Esophagus muscularis mucosa (tissue), 4 donors: Measurements from ENCODE around the gene SHOC2. TPM values are rescaled to one million over a fixed set of nuclear protein-coding genes. Genes with fewer than 3 reads are reported as not detected.

Experiments used
- DNase-seq: peaks from one replicate; pipeline ENCODE4 v3.0.0-alpha.2; 2017; ENCODE audit errors: extremely low spot score
- H3K27ac ChIP-seq, 4 donors: fragments of 200-600 bp; sonication (generic); replicated peaks in 1 of 4; 1 replicate in 3 of 4; 2 replicates in 1 of 4; pipeline ENCODE4 v1.5.1; 2016 to 2019; ENCODE audit warnings: mild to moderate bottlenecking in 1 of 4
- H3K27me3 ChIP-seq, 4 donors: fragments of 200-600 bp; sonication (generic); one replicate each; pipeline versions ENCODE4 v1.5.1 to v1.6.0; 2016 to 2019
- H3K36me3 ChIP-seq, 4 donors: fragments of 200-600 bp; sonication (generic); one replicate each; pipeline ENCODE4 v1.5.1; 2016 to 2019
- H3K4me1 ChIP-seq, 4 donors: fragments of 200-600 bp; sonication (generic); one replicate each; pipeline ENCODE4 v1.5.1; 2016 to 2019
- H3K4me3 ChIP-seq, 4 donors: fragments of 200-600 bp; sonication (generic); 1 replicate in 2 of 4; 2 replicates in 2 of 4; pipeline ENCODE4 v1.5.1; 2016 to 2019; ENCODE audit warnings: mild to moderate bottlenecking in 4 of 4, moderate library complexity in 1 of 4
- H3K9me3 ChIP-seq, 4 donors: fragments of 200-600 bp; sonication (generic); 1 replicate in 3 of 4; 2 replicates in 1 of 4; pipeline ENCODE4 v1.5.1; 2016 to 2019
- CTCF ChIP-seq, 3 experiments: fragments of 200-600 bp in 2 of 3; fragments of 450-650 bp in 1 of 3; sonication (generic) in 2 of 3; IDR thresholded peaks; one replicate each; pipeline ENCODE4 v1.5.1; 2017 to 2019; ENCODE audit warnings: antibody characterized with exemption in 3 of 3, mild to moderate bottlenecking in 2 of 3, moderate library complexity in 1 of 3
- EP300 ChIP-seq: sonication (generic); formaldehyde crosslinking; IDR thresholded peaks from one replicate; pipeline ENCODE4 v1.6.1; 2017; ENCODE audit warnings: antibody characterized with exemption
- POLR2A ChIP-seq: fragments of 450-650 bp; IDR thresholded peaks from one replicate; pipeline ENCODE4 v1.6.1; 2017; ENCODE audit warnings: antibody characterized with exemption, moderate library complexity, mild to moderate bottlenecking, low read depth
- POLR2AphosphoS5 ChIP-seq, 2 donors: sonication (generic); formaldehyde crosslinking; IDR thresholded peaks; one replicate each; pipeline ENCODE4 v1.6.1; 2017; ENCODE audit warnings: antibody characterized with exemption in 2 of 2
- WGBS: methylation state at CpG from one replicate; pipeline ENCODE4 v1.1.5; 2018; 5-methylcytosine and 5-hydroxymethylcytosine counted together
- intact Hi-C: fragments of 100-400 bp; cut with DNase I; formaldehyde crosslinking; loops from one replicate; pipeline ENCODE4 v1.15.1; 2023
- total RNA-seq, 4 donors: library from RNA; depleted of rRNA; stranded (reverse); fragments of >200 nt; gene quantifications; one replicate each; pipeline versions ENCODE4 v1.1.0 to v1.2.1, GENCODE V29; 2016

SHOC2 gene
- total RNA-seq, 4 donors from 2014 or later = 45.7 to 72.7 (median 55.3) TPM

- WGBS = 91% methylated on average over 1 of the region's 1 CpG
These were observed 22.2 kb upstream of the SHOC2 start for GRCh38 chr10:110897184-110897583.

GRCh38 chr10:110898391-110898790 is 21.0 kb upstream of the SHOC2 start:
- DNase-seq = no peak
- H3K9me3 ChIP-seq = no peaks in the 10 kb centered on the region
- H3K36me3 ChIP-seq = peaks cover 0 to 71% (median 38%) of the 10 kb centered on the region in 4 donors
- peaks cover 0 to 32% (median 31%) of the 10 kb centered on the region in 4 donors for H3K4me1 ChIP-seq
- H3K27ac ChIP-seq = no peak overlapping the region
- no peaks in the 10 kb centered on the region for H3K27me3 ChIP-seq
- H3K4me3 ChIP-seq = no peak overlapping the region
- TF ChIP-seq POLR2AphosphoS5 (IDR thresholded peaks at IDR 0.05) = no peak
- TF ChIP-seq CTCF (IDR thresholded peaks at IDR 0.05) = no peak
- TF ChIP-seq POLR2A = no peak
- no peak for TF ChIP-seq EP300
- intact Hi-C loops = no loop called here

More at GRCh38 chr10:110897184-110897583, 22.2 kb upstream of the SHOC2 start:
- no peak for TF ChIP-seq POLR2A
- no peak for TF ChIP-seq POLR2AphosphoS5 (IDR thresholded peaks at IDR 0.05)
- no peak for TF ChIP-seq EP300
- TF ChIP-seq CTCF (IDR thresholded peaks at IDR 0.05) = no peak
- H3K9me3 ChIP-seq = no peaks in the 10 kb centered on the region
- H3K36me3 ChIP-seq = peaks cover 0 to 68% (median 41%) of the 10 kb centered on the region in 4 donors
- H3K27me3 ChIP-seq = no peaks in the 10 kb centered on the region
- no peak for DNase-seq
- no peak overlapping the region for H3K4me3 ChIP-seq
- H3K27ac ChIP-seq = peak overlapping the region in 2 of 4 donors; percentile 15 to 21
- intact Hi-C loops = loop anchor here (2.0 kb wide), 1 partner anchor 152 kb away; no protein-coding TSS in a partner anchor
- peaks cover 0 to 35% (median 27%) of the 10 kb centered on the region in 4 donors for H3K4me1 ChIP-seq

DNA sequence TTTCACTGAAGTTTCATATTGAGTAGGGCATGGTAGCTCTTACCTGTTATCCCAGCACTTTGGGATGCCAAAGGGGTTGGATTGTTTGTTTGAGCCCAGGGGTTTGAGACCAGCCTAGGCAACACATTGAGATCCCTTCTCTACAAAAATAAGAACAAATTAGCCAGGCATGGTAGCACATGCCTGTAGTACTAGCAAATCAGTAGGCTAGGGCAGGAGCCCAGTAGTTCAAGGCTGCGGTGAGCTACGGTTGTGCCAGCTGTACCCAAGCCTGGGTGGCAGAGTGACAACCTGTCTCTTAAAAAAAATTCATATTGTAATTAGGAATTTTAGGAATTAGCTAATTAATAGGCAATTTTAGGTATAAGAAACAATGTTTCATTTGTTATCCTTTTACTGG is 18.4 kb upstream of the SHOC2 start:
- peaks cover 0 to 59% (median 27%) of the 10 kb centered on the region in 4 donors for H3K36me3 ChIP-seq
- H3K27ac ChIP-seq = no peak overlapping the region
- TF ChIP-seq CTCF (IDR thresholded peaks at IDR 0.05) = no peak
- TF ChIP-seq POLR2AphosphoS5 (IDR thresholded peaks at IDR 0.05) = no peak
- no peak for TF ChIP-seq POLR2A
- TF ChIP-seq EP300 = no peak
- H3K4me3 ChIP-seq = no peak overlapping the region
- WGBS = 100% methylated on average over 2 of the region's 2 CpGs
- DNase-seq = no peak
- no peaks in the 10 kb centered on the region for H3K27me3 ChIP-seq
- intact Hi-C loops = no loop called here
- H3K4me1 ChIP-seq = peaks cover 0 to 26% (median 25%) of the 10 kb centered on the region in 4 donors
- H3K9me3 ChIP-seq = no peaks in the 10 kb centered on the region

DNA sequence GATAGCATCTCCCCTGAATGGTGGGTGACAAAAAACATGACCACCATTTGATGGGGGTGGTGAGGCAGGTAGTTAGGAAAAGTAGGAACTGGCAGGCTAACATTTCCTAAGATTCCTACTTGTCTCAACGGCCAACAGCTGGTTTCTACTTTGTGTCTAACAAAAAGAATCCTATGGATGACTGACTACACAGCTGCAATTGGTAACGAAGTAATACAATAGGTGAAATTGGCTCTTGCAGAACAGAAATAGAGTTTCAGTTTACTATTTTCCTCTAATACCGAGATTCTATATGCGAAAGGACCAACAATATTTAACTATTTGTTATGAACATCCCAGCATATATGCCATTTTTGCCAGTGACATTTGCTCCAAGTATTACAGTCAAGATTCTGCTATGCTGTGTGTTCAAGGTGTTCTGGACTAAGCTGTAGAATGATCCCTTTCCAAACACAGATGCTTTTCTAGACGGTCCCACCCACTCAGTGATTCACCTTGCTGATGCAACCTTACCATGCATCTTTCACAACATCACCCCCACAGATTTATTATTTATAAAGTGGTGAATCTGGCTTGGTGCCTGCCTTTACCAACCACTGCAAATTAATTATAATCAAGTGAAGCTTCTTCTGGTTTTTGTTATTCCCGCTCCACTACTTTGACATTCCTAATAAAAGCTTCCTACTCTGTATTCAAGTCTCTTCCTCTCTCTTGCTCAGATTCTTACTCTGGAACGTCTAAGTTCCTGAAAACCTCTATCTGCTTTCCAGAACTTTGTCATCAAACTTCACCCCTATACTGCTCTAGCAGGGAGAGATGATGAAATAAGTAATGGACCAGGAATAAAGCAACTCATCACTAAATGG is 17.2 kb upstream of the SHOC2 start:
- intact Hi-C loops = no loop called here
- no peak for DNase-seq
- no peak overlapping the region for H3K4me3 ChIP-seq
- H3K27ac ChIP-seq = peak overlapping the region in 1 of 4 donors; percentile 46
- no peaks in the 10 kb centered on the region for H3K9me3 ChIP-seq
- H3K27me3 ChIP-seq = no peaks in the 10 kb centered on the region
- peaks cover 0 to 19% (median 15%) of the 10 kb centered on the region in 4 donors for H3K4me1 ChIP-seq
- TF ChIP-seq POLR2AphosphoS5 (IDR thresholded peaks at IDR 0.05) (peak in 1 of 2 donors; percentile 75), CTCF (IDR thresholded peaks at IDR 0.05) (no peak), EP300 (no peak), POLR2A (no peak)
- 71% methylated on average over 7 of the region's 7 CpGs for WGBS
- H3K36me3 ChIP-seq = peaks cover 0 to 52% (median 24%) of the 10 kb centered on the region in 4 donors
